ENCODE results near the gene FCAMR. TPM values are rescaled to one million over a fixed set of nuclear protein-coding genes. Genes with fewer than 3 reads are reported as not detected.

The FCAMR gene
- total RNA-seq, 1 donor from 2014 or later, result not detected

DNA sequence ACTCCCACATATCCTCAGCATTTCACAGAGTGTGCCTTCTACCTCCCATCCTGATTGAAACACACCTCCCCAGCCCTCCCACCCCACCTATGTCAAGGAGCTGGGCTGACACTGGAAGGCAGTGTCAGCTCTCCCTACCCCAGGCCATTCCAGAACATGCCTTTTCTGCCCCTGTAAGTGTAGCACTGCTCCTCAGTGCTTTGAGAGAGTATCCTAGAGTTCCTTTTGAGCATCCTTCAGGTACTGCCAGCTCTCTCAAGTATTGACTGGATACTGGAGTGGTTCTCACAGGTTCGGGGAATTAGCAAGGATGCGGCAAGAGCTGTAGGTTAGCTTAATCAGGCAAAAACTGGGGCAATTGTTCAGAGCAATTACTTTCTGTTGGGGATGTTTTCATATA lies 40.5 kb upstream of the FCAMR start:
- Mint-ChIP-seq H3K36me3 (ENCODE audit: low read depth, unreplicated experiment) (no peaks in the 10 kb centered on the region), H3K4me1 (ENCODE audit: unreplicated experiment) (peaks cover 9% of the 10 kb centered on the region), H3K27ac (ENCODE audit: unreplicated experiment) (no peak overlapping the region), H3K27me3 (ENCODE audit: unreplicated experiment) (peaks cover 3% of the 10 kb centered on the region), H3K4me3 (ENCODE audit: unreplicated experiment) (no peak overlapping the region), H3K9me3 (ENCODE audit: unreplicated experiment) (no peaks in the 10 kb centered on the region)
- no peak for DNase-seq (ENCODE audit: low spot score)
- TF ChIP-seq, protein P1, sequence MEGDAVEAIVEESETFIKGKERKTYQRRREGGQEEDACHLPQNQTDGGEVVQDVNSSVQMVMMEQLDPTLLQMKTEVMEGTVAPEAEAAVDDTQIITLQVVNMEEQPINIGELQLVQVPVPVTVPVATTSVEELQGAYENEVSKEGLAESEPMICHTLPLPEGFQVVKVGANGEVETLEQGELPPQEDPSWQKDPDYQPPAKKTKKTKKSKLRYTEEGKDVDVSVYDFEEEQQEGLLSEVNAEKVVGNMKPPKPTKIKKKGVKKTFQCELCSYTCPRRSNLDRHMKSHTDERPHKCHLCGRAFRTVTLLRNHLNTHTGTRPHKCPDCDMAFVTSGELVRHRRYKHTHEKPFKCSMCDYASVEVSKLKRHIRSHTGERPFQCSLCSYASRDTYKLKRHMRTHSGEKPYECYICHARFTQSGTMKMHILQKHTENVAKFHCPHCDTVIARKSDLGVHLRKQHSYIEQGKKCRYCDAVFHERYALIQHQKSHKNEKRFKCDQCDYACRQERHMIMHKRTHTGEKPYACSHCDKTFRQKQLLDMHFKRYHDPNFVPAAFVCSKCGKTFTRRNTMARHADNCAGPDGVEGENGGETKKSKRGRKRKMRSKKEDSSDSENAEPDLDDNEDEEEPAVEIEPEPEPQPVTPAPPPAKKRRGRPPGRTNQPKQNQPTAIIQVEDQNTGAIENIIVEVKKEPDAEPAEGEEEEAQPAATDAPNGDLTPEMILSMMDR (IDR thresholded peaks at IDR 0.05; ENCODE audit: unreplicated experiment), result no peak

DNA sequence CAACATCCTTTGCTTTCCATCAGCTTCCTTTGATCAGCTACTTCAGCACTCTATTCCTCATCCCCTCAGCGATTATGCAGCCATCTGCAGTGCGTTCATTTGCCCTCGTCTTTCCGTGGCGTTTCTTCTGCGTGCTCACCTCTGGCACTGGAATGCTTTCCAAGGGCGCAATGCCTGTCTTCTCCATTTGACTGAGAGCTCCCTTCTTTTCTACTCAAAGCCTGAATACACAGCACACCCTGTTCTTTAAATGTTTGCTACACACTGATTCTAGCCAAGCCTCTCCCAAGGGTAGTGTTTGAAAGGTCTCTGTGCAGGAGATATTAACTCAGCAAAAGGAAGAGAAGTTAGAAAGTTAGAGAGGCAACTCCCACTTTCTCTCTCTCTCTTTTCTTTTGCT lies 39.7 kb upstream of the FCAMR start:
- Mint-ChIP-seq H3K27me3 (ENCODE audit: unreplicated experiment) (peaks cover 1% of the 10 kb centered on the region), H3K9me3 (ENCODE audit: unreplicated experiment) (no peaks in the 10 kb centered on the region), H3K4me1 (ENCODE audit: unreplicated experiment) (peaks cover 11% of the 10 kb centered on the region)

DNA sequence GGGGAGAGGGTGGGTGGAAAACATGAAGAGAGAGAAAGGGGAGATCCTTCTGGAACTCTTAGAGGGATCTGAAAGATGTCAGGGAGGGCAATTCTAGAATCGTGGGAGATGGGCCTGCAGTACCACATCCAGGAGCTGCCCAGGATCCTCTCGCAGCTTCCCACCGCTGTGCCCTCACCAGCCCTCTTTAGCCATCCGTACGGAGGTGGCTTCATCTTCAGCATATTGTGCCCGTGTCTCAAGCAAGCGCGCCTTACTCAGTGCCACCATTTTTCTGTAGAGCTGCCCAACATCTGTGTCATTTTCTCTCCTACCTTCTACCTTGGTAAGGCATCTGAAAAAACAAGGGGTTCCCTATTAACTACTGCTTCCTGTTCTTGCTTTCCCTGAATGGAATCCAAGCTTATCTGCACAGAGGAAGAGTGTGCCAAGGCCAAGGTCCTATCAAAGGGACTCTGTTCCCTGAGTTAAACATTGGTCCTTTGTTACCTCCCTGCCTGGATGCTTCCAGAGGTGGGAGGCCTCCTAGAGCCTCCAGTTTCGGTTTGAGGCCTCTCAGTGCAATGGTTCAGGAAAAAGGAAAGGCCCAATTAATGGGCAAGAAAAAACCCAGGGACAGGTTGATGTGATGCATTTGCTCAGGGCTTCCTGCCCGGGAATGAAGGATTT lies 39.1 kb upstream of the FCAMR start:
- TF ChIP-seq, protein P1 (IDR thresholded peaks at IDR 0.05; ENCODE audit: unreplicated experiment), result no peak
- Mint-ChIP-seq H3K27ac (ENCODE audit: unreplicated experiment) (no peak overlapping the region), H3K36me3 (ENCODE audit: low read depth, unreplicated experiment) (no peaks in the 10 kb centered on the region), H3K27me3 (ENCODE audit: unreplicated experiment) (no peaks in the 10 kb centered on the region), H3K9me3 (ENCODE audit: unreplicated experiment) (no peaks in the 10 kb centered on the region), H3K4me3 (ENCODE audit: unreplicated experiment) (no peak overlapping the region), H3K4me1 (ENCODE audit: unreplicated experiment) (peaks cover 12% of the 10 kb centered on the region)
- DNase-seq (ENCODE audit: low spot score), result no peak

More for the DNA sequence above, 39.7 kb upstream of the FCAMR start:
- Mint-ChIP-seq H3K4me3 (ENCODE audit: unreplicated experiment) (no peak overlapping the region), H3K27ac (ENCODE audit: unreplicated experiment) (no peak overlapping the region), H3K36me3 (ENCODE audit: low read depth, unreplicated experiment) (no peaks in the 10 kb centered on the region)
- no peak for DNase-seq (ENCODE audit: low spot score)
- TF ChIP-seq, protein P1 (IDR thresholded peaks at IDR 0.05; ENCODE audit: unreplicated experiment), result no peak

DNA sequence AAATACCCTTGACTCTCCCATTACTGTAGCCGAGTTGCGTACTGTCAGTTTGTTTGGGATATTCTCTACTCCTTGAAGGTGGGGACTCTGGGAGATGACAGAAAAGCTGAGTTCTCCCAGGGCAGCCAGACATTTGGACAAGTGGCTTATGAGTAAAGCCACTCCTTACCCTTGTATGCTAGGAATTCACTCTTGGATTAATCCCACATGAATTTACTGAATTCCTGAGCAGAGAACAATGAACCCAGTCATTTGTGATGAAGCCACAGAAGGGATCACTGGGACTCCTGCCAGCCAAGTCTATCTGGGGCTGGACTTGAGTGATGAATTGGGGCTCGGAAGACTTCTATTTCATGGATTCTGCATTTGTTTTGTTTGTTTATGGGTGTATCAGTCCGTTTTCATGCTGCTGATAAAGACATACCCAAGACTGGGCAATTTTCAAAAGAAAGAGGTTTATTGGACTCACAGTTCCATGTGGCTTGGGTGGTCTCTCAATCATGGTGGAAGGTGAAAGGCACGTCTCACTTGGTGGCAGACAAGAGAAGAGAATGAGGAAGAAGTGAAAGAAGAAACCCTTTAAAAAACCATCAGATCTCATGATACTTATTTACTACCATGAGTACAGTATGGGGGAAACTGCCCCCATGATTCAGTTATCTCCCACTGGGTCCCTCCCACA lies 37.2 kb upstream of the FCAMR start:
- Mint-ChIP-seq H3K9me3 (ENCODE audit: unreplicated experiment) (no peaks in the 10 kb centered on the region), H3K36me3 (ENCODE audit: low read depth, unreplicated experiment) (no peaks in the 10 kb centered on the region), H3K27me3 (ENCODE audit: unreplicated experiment) (no peaks in the 10 kb centered on the region), H3K4me1 (ENCODE audit: unreplicated experiment) (peaks cover 12% of the 10 kb centered on the region), H3K4me3 (ENCODE audit: unreplicated experiment) (no peak overlapping the region), H3K27ac (ENCODE audit: unreplicated experiment) (no peak overlapping the region)
- TF ChIP-seq, protein P1 (IDR thresholded peaks at IDR 0.05; ENCODE audit: unreplicated experiment), result no peak
- DNase-seq (ENCODE audit: low spot score), result no peak

DNA sequence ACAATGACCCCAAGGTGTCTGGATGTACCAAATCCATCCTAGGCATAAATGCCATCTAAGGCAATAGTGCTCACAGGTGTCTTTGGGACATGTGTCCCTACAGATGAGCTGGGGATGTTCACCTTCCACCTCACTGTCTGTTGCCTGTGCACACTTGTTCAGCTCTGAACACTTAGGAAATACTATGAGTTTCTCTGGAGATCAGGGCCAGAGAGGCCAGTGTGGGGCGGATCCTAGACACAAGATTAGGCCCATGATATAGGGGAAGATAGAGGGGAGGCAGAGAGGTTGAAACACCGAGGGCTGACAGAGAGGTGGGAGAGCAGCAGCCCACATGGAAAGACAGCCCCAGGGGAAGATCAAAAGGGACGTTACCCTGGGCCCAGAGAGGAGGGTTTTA lies 36.7 kb upstream of the FCAMR start:
- no peaks in the 10 kb centered on the region for H3K9me3 Mint-ChIP-seq (ENCODE audit: unreplicated experiment)
- no peak overlapping the region for H3K27ac Mint-ChIP-seq (ENCODE audit: unreplicated experiment)
- H3K4me1 Mint-ChIP-seq (ENCODE audit: unreplicated experiment), result peaks cover 12% of the 10 kb centered on the region
- TF ChIP-seq, protein P1 (IDR thresholded peaks at IDR 0.05; ENCODE audit: unreplicated experiment), result no peak
- no peak for DNase-seq (ENCODE audit: low spot score)
- no peak overlapping the region for H3K4me3 Mint-ChIP-seq (ENCODE audit: unreplicated experiment)
- H3K36me3 Mint-ChIP-seq (ENCODE audit: low read depth, unreplicated experiment), result no peaks in the 10 kb centered on the region
- H3K27me3 Mint-ChIP-seq (ENCODE audit: unreplicated experiment), result no peaks in the 10 kb centered on the region
